KMS-11 (cell line): ENCODE measurements around the gene MBD1.
A peak's percentile ranks its signal among the peaks of the same experiment; 100 is the strongest.

Experiments used
- H2AFZ ChIP-seq: fragments of 200-600 bp; sonication (generic); 2 replicates; pipeline ENCODE4 v1.6.1; 2016; ENCODE audit warnings: antibody characterized with exemption, mixed run types, low read depth
- H3K27ac ChIP-seq: fragments of 200-600 bp; sonication (generic); 2 replicates; pipeline ENCODE4 v1.6.1; 2016; ENCODE audit warnings: mild to moderate bottlenecking, mixed run types
- H3K27me3 ChIP-seq: fragments of 200-600 bp; sonication (generic); 2 replicates; pipeline ENCODE4 v1.6.1; 2017; ENCODE audit warnings: mild to moderate bottlenecking, low read depth, mixed run types, moderate library complexity; ENCODE audit not compliant: insufficient read depth
- H3K36me3 ChIP-seq: fragments of 200-600 bp; sonication (generic); 2 replicates; pipeline ENCODE4 v1.6.1; 2017; ENCODE audit warnings: mild to moderate bottlenecking, mixed run types; ENCODE audit not compliant: insufficient read depth
- H3K4me1 ChIP-seq: fragments of 200-600 bp; sonication (generic); 2 replicates; pipeline ENCODE4 v1.6.1; 2016; ENCODE audit warnings: mild to moderate bottlenecking, low read depth, mixed run types; ENCODE audit not compliant: poor library complexity, severe bottlenecking
- H3K4me2 ChIP-seq: fragments of 200-600 bp; sonication (generic); 2 replicates; pipeline ENCODE4 v1.7.0; 2016; ENCODE audit warnings: mild to moderate bottlenecking, mixed run types
- H3K4me3 ChIP-seq: fragments of 200-600 bp; sonication (generic); IDR thresholded peaks from 2 replicates; pipeline ENCODE4 v1.6.1; 2017; ENCODE audit warnings: low read depth, low read length, mixed read lengths; ENCODE audit not compliant: insufficient read depth
- H3K79me2 ChIP-seq: fragments of 200-600 bp; sonication (generic); 2 replicates; pipeline ENCODE4 v1.6.1; 2016; ENCODE audit warnings: low read depth, mixed run types; ENCODE audit not compliant: insufficient read depth
- H3K9ac ChIP-seq: fragments of 200-600 bp; sonication (generic); 2 replicates; pipeline ENCODE4 v1.6.1; 2016; ENCODE audit warnings: mild to moderate bottlenecking, mixed run types
- H4K20me1 ChIP-seq: fragments of 200-600 bp; sonication (generic); 2 replicates; pipeline ENCODE4 v1.6.1; 2016; ENCODE audit warnings: mild to moderate bottlenecking, mixed run types; ENCODE audit not compliant: insufficient read depth
- CTCF ChIP-seq: fragments of 200-600 bp; sonication (generic); conservative IDR thresholded peaks from 2 replicates; pipeline ENCODE4 v1.6.1; 2017; ENCODE audit warnings: low read depth, mild to moderate bottlenecking, antibody characterized with exemption, low read length, moderate library complexity, mixed read lengths

MBD1 gene

GRCh38 chr18:50281972-50282520, 723 bp upstream of the MBD1 start:
- Histone ChIP-seq H3K27me3 (no peaks in the 10 kb centered on the region), H3K4me3 (peak overlapping the region; percentile 56), H3K79me2 (peaks cover 41% of the 10 kb centered on the region), H3K4me1 (peaks cover 32% of the 10 kb centered on the region), H3K4me2 (peak overlapping the region; percentile 98), H4K20me1 (no peaks in the 10 kb centered on the region), H3K9ac (peak overlapping the region; percentile 73), H3K36me3 (peaks cover 2% of the 10 kb centered on the region; the same call in 1 of the 2 replicates), H3K27ac (peak overlapping the region; percentile 54), H2AFZ (peak overlapping the region; percentile 70)
- no peak for TF ChIP-seq CTCF

GRCh38 chr18:50280707-50281294, 522 bp downstream of the MBD1 start:
- Histone ChIP-seq H3K27me3 (no peaks in the 10 kb centered on the region), H2AFZ (peak overlapping the region; percentile 70), H3K36me3 (peaks cover 13% of the 10 kb centered on the region; the same call in 1 of the 2 replicates), H4K20me1 (no peaks in the 10 kb centered on the region), H3K79me2 (peaks cover 29% of the 10 kb centered on the region), H3K4me1 (peaks cover 23% of the 10 kb centered on the region), H3K27ac (peak overlapping the region; percentile 54), H3K4me3 (peak overlapping the region; percentile 75), H3K9ac (peak overlapping the region; percentile 73), H3K4me2 (peak overlapping the region; percentile 88)
- no peak for TF ChIP-seq CTCF

GRCh38 chr18:50279752-50280151, 1.6 kb downstream of the MBD1 start:
- Histone ChIP-seq H4K20me1 (no peaks in the 10 kb centered on the region), H3K27me3 (no peaks in the 10 kb centered on the region), H3K4me2 (peak overlapping the region; percentile 88), H2AFZ (no peak overlapping the region), H3K27ac (no peak overlapping the region), H3K79me2 (peaks cover 28% of the 10 kb centered on the region), H3K36me3 (peaks cover 19% of the 10 kb centered on the region; the same call in 1 of the 2 replicates), H3K4me1 (peaks cover 23% of the 10 kb centered on the region), H3K4me3 (no peak overlapping the region), H3K9ac (no peak overlapping the region)
- TF ChIP-seq CTCF, result no peak

- Histone ChIP-seq H3K36me3 (peaks cover 21% of the 10 kb centered on the region; the same call in 1 of the 2 replicates), H3K9ac (no peak overlapping the region), H3K4me1 (peaks cover 23% of the 10 kb centered on the region), H2AFZ (no peak overlapping the region), H3K79me2 (peaks cover 28% of the 10 kb centered on the region), H3K4me3 (no peak overlapping the region), H3K27ac (no peak overlapping the region), H3K4me2 (no peak overlapping the region), H4K20me1 (no peaks in the 10 kb centered on the region), H3K27me3 (no peaks in the 10 kb centered on the region)
- no peak for TF ChIP-seq CTCF
Measured at GRCh38 chr18:50277942-50278341, 3.4 kb downstream of the MBD1 start.
